GM19023 (cell line): ENCODE results near the gene NR4A3.

ENCODE experiments used
- ATAC-seq: cut with Tn5 transposase; IDR thresholded peaks from one replicate; pipeline ENCODE4 v1.9.1; 2021; ENCODE audit warnings: mild to moderate bottlenecking, moderate library complexity; ENCODE audit not compliant: unreplicated experiment

Gene NR4A3

GRCh38 chr9:99873531-99873930 is 51.8 kb downstream of the NR4A3 start:
- no peak for ATAC-seq

- no peak for ATAC-seq
These were observed 52.4 kb downstream of the NR4A3 start for GRCh38 chr9:99873943-99874584.

GRCh38 chr9:99876190-99876589 is 54.5 kb downstream of the NR4A3 start:
- ATAC-seq, result no peak

- no peak for ATAC-seq
These were observed 57.0 kb downstream of the NR4A3 start for GRCh38 chr9:99878651-99879050.

- ATAC-seq, result no peak
These were observed 60.1 kb downstream of the NR4A3 start for GRCh38 chr9:99881769-99882168.

- ATAC-seq, result no peak
These were observed 64.1 kb downstream of the NR4A3 start for GRCh38 chr9:99885747-99886146.

GRCh38 chr9:99889120-99889519 is 67.4 kb downstream of the NR4A3 start:
- ATAC-seq, result no peak

GRCh38 chr9:99894826-99895225 is 73.1 kb downstream of the NR4A3 start:
- ATAC-seq, result no peak

GRCh38 chr9:99895510-99895909 is 73.8 kb downstream of the NR4A3 start:
- ATAC-seq, result no peak

- ATAC-seq, result no peak
These were observed 74.4 kb downstream of the NR4A3 start for GRCh38 chr9:99896119-99896518.

GRCh38 chr9:99903393-99903792 is 81.7 kb downstream of the NR4A3 start:
- no peak for ATAC-seq

- ATAC-seq, result no peak
These were observed 84.2 kb downstream of the NR4A3 start for GRCh38 chr9:99905833-99906402.

GRCh38 chr9:99906403-99907207 is 84.9 kb downstream of the NR4A3 start, which contains the start of gene STX17:
Gene STX17, plus strand, starts transcription at chr9:99906654. Its CDS starts 8,586 bp downstream, at chr9:99915240.
- peak; percentile 87 for ATAC-seq

- ATAC-seq, result no peak
These were observed 85.5 kb downstream of the NR4A3 start for GRCh38 chr9:99907208-99907532.

- no peak for ATAC-seq
These were observed 89.9 kb downstream of the NR4A3 start for GRCh38 chr9:99911600-99911999.
